ENCODE results near the gene FCF1.

DNA sequence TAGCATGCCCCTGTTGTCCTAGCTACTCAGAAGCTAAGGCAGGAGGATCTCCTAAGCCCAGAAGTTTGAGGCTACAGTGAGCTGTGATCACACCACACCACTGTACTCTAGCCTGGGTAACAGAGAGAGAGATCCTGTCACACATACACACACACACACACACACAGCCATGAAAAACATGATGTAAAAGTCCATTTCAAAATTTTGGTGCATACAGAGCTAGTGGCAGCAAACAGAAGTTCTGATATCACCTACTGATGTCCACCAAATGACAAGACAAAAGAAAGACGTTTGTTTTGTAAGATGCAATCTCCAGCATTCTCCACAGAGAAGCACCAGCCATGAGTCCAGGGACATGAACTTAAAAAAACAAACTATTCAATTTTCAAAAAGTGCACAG is 15.9 kb upstream of the FCF1 start:
- TF ChIP-seq EZH2phosphoT487 (IDR thresholded peaks at IDR 0.05; ENCODE audit: insufficient read depth, low read depth): no peak
- no peak for TF ChIP-seq EZH2 (IDR thresholded peaks at IDR 0.05; ENCODE audit: insufficient read depth, poor library complexity, severe bottlenecking)
